Activated CD4-positive, alpha-beta T cell treated with anti-CD3 and anti-CD28 coated beads for 48 hours (primary cell): ENCODE results near the gene PODN.

Experiments
- DNase-seq: peaks from one replicate; pipeline ENCODE4 v3.0.0-alpha.2; 2020

The PODN gene

DNA sequence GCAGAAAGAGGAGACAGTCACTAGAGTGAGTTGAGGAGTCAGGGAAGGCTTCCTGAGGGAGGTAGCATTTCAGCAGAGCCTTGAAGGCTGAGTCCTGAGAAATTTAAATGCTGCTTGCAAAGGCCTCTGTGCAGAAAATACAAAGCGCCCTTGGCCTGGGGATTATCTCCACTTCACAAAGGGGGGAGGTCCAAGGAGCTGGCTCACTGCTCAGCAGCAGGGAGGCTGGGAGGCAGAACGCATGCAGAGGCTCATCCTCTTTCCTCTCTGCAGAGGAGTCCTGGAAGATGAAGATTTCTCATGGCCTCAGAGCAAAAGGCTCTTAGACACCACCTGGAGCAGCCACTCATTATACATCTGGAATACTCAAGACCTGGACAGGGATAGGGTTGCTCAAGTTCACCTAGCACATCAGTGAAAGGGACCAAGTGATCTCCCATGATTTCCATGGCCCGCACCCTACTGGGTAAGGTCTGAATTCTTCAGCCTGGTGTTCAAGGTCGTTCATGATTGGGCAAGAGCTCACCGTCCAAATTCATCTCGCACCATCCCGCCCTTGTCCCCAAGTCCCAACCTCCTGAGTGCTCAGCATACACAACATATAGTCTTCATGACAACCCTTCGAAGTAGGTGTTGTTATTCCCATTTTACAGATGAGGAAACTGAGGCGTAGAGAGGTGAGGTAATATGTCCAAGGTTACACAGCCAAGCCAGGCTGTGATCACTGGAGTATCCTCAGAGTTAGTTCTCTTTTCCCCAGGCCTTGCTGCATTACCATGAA lies 71.4 kb downstream of the PODN start:
- no peak for DNase-seq

DNA sequence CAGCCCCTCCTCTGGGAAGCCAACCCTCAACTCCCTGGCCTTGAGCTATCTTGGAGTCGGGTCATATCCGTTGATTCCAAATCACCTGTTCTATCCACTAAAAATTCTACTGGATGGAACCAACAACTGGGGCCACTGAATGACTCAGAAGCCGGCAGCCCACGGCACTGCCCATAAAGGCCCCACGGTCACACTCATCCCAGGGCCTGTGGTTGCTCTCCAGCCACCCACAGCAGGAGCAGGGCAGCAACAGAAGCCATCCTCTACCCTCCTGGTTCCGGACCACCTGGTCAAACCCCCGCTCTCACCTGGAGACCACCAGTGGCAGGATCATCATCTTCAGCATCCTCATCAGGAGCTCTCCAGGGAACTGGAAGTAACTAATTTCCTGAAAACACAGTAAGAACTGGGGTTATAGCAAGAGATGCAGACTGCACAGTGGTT lies 72.1 kb downstream of the PODN start:
- no peak for DNase-seq
